ENCODE measurements around the gene KRTAP10-10. TPM values are rescaled to one million over a fixed set of nuclear protein-coding genes. Genes with fewer than 3 reads are reported as not detected.

KRTAP10-10 gene
- total and polyA plus RNA-seq, 7 donors: not detected

GRCh38 chr21:44653123-44653522 is 16.0 kb downstream of the KRTAP10-10 start:
- no peak for DNase-seq
- intact Hi-C loops (cut with DNase I): no loop called here
- TF ChIP-seq, protein P1, sequence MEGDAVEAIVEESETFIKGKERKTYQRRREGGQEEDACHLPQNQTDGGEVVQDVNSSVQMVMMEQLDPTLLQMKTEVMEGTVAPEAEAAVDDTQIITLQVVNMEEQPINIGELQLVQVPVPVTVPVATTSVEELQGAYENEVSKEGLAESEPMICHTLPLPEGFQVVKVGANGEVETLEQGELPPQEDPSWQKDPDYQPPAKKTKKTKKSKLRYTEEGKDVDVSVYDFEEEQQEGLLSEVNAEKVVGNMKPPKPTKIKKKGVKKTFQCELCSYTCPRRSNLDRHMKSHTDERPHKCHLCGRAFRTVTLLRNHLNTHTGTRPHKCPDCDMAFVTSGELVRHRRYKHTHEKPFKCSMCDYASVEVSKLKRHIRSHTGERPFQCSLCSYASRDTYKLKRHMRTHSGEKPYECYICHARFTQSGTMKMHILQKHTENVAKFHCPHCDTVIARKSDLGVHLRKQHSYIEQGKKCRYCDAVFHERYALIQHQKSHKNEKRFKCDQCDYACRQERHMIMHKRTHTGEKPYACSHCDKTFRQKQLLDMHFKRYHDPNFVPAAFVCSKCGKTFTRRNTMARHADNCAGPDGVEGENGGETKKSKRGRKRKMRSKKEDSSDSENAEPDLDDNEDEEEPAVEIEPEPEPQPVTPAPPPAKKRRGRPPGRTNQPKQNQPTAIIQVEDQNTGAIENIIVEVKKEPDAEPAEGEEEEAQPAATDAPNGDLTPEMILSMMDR (IDR thresholded peaks at IDR 0.05): no peak
- Histone ChIP-seq H3K4me3 (no peak overlapping the region), H3K4me1 (no peaks in the 10 kb centered on the region), H3K9me3 (no peaks in the 10 kb centered on the region), H3K27me3 (ENCODE audit: insufficient read depth in 3 of 3, low read length in 2 of 3) (peaks cover 0 to 39% (median 4%) of the 10 kb centered on the region in 3 donors), H3K36me3 (ENCODE audit: insufficient read depth in 1 of 2, low read depth in 1 of 2) (no peaks in the 10 kb centered on the region), H3K27ac (no peak overlapping the region)
- ATAC-seq: no peak
- 47 to 55% (median 55%) methylated on average over 14 of the region's 14 CpGs for WGBS, 3 donors

DNA sequence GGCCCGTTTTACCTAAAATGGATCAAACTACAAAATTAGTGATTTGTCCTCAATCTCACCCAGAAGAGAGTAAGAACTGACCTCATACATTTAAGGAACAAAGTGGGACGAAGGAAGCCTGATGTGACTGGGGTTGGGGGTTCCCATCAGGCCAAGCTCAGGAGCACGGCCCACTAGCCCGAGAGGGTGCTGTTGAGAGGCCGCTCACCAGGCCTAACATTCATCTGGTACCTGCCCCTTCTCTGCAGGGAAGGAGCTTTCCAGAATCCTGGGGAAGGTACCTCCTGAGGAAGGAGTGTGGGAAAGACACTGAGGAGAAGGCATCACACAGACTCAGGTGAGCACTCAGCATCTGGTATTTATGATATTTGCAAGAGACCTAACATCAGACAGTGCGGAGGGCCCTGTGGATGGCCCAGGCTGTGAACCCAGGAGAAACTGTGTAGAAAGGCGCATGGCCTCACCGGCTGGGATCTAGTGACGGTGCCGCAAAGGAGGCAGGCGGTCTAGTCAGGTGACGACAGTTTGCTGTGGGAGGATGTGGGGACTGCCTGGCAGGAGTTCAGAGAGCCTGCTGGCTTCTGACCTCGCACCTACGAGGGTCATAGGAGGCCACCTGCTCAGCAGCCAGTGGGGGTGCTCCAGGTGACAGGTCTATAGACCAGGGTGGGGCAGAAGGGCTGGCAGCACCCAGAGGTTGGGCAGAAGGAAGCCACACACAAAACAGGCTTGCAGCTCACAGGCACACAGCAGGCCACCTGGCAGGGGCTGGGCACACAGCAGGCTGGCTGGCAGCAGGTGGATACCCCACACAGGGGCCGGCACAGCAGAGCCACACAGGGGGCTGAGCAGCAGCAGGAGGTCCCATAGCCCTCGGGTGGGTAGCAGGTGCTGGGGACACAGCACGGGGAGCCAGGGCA is 16.8 kb downstream of the KRTAP10-10 start:
- H3K27me3 ChIP-seq (ENCODE audit: insufficient read depth in 3 of 3, low read length in 2 of 3): peaks cover 0 to 42% (median 3%) of the 10 kb centered on the region in 3 donors
- no peaks in the 10 kb centered on the region for H3K36me3 ChIP-seq (ENCODE audit: insufficient read depth in 1 of 2, low read depth in 1 of 2)
- no peak overlapping the region for H3K4me3 ChIP-seq
- intact Hi-C loops (cut with DNase I): no loop called here
- H3K27ac ChIP-seq: no peak overlapping the region
- TF ChIP-seq, protein P1 (IDR thresholded peaks at IDR 0.05): no peak
- WGBS, 3 donors: 65 to 74% (median 70%) methylated on average over 17 of the region's 17 CpGs
- ATAC-seq (no peak), DNase-seq (no peak)
- no peaks in the 10 kb centered on the region for H3K9me3 ChIP-seq
- no peaks in the 10 kb centered on the region for H3K4me1 ChIP-seq

GRCh38 chr21:44654576-44655175 is 17.5 kb downstream of the KRTAP10-10 start, which contains the start of gene KRTAP12-4:
KRTAP12-4 (minus strand) TSS chr21:44654659; CDS start chr21:44654614, 45 bp downstream.
- H3K4me1 ChIP-seq: no peaks in the 10 kb centered on the region
- peaks cover 0 to 46% (median 2%) of the 10 kb centered on the region in 3 donors for H3K27me3 ChIP-seq (ENCODE audit: insufficient read depth in 3 of 3, low read length in 2 of 3)
- WGBS, 3 donors: 55 to 63% (median 55%) methylated on average over 9 of the region's 9 CpGs
- no peaks in the 10 kb centered on the region for H3K9me3 ChIP-seq
- no peak within 1 kb of the TSS for H3K4me3 ChIP-seq
- intact Hi-C loops (cut with DNase I): no loop called here
- H3K36me3 ChIP-seq (ENCODE audit: insufficient read depth in 1 of 2, low read depth in 1 of 2): no peaks in the 10 kb centered on the region
- DNase-seq: no peak
- no peak within 1 kb of the TSS for H3K27ac ChIP-seq
- ATAC-seq: no peak
- TF ChIP-seq, protein P1 (IDR thresholded peaks at IDR 0.05): no peak

DNA sequence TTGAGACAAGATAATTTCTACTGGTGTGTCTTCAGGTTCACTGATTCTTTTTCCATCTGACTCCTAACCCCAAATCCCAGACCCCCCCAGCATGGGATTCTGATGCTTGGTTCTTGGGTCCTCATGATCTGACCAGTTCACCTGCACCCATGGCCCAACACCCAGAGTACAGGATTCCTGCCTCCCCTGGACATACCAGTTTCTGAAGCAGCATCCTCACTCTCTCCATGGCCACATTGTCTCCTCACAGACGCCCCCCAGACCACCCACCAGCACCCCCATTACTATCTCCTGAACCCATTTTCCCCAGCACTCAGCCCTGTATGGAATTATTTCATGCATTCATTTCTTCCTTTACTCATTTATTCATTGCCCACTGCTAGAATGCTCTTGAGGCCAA is 19.7 kb downstream of the KRTAP10-10 start:
- H3K27ac ChIP-seq: no peak overlapping the region
- no peaks in the 10 kb centered on the region for H3K36me3 ChIP-seq (ENCODE audit: insufficient read depth in 1 of 2, low read depth in 1 of 2)
- peaks cover 2 to 44% (median 5%) of the 10 kb centered on the region in 3 donors for H3K27me3 ChIP-seq (ENCODE audit: insufficient read depth in 3 of 3, low read length in 2 of 3)
- TF ChIP-seq, protein P1 (IDR thresholded peaks at IDR 0.05): no peak
- H3K4me3 ChIP-seq: no peak overlapping the region
- no peak for ATAC-seq
- no peaks in the 10 kb centered on the region for H3K9me3 ChIP-seq
- H3K4me1 ChIP-seq: no peaks in the 10 kb centered on the region
- intact Hi-C loops (cut with DNase I): no loop called here
- no peak for DNase-seq
- 40 to 63% (median 49%) methylated on average over 1 of the region's 1 CpG for WGBS, 3 donors
